ENCODE data around the gene CCR7. TPM values are rescaled to one million over a fixed set of nuclear protein-coding genes. Genes with fewer than 3 reads are reported as not detected.

Gene CCR7
- total RNA-seq, 1 donor from 2014 or later = not detected

DNA sequence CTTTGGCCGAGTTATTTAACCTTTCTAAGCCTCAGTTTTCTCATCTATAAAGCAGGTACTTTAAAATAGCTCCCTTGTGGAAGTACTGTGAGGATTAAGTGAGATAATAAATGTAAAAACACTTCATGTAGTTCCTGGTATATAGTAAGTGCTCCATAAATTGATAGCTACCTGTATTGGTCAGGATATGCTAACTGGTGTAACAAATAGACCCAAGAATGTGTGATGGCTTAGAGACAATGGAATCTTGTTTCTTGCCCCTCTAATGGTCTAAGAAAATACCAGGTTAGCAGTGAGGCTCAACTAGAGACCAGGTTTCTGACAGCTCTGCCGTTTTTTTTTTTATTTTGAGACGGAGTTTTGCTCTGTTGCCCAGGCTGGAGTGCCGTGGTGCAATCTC lies 29.8 kb downstream of the CCR7 start:
- no peak for DNase-seq (ENCODE audit: low read depth)
- TF ChIP-seq, protein P1, sequence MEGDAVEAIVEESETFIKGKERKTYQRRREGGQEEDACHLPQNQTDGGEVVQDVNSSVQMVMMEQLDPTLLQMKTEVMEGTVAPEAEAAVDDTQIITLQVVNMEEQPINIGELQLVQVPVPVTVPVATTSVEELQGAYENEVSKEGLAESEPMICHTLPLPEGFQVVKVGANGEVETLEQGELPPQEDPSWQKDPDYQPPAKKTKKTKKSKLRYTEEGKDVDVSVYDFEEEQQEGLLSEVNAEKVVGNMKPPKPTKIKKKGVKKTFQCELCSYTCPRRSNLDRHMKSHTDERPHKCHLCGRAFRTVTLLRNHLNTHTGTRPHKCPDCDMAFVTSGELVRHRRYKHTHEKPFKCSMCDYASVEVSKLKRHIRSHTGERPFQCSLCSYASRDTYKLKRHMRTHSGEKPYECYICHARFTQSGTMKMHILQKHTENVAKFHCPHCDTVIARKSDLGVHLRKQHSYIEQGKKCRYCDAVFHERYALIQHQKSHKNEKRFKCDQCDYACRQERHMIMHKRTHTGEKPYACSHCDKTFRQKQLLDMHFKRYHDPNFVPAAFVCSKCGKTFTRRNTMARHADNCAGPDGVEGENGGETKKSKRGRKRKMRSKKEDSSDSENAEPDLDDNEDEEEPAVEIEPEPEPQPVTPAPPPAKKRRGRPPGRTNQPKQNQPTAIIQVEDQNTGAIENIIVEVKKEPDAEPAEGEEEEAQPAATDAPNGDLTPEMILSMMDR (conservative IDR thresholded peaks at IDR 0.05; ENCODE audit: low read depth, low read length) = no peak
- no peak overlapping the region for H3K4me3 ChIP-seq (ENCODE audit: low read depth, low read length)

DNA sequence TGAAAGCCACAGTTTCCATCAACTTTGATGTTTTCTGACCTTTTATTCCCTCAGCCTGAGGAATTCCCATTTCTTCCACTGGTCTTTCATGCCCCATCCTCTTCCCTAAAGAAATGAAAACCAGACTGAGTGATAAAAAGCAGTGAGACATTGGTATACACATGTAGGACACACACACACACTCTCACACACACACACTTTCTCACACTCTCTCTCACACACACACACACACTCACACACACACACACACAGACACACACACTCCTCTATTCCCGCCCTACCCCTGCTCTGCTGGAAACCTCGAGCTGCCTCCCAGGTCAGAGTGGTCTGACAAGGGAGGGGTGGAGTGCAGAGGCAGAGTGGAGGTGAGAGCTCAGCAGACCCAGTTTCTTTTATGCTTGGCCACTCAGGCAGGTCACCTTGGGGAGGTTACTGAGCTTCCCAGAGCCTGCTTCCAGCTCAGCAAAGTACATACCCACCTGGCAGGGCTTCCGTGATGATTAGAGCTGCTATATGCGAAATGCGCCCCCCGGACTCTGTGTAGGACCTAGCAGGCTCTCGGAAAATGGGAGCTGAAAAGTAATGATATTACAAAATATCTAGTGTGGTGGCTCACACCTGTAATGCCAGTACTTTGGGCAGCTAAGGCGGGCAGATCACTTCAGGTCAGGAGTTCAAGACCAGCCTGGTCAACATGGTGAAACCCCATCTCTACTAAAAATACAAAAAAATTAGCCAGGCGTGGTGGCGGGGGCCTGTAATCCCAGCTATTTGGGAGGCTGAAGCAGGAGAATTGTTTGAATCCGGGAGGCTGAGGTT lies 30.7 kb downstream of the CCR7 start:
- TF ChIP-seq, protein P1 (conservative IDR thresholded peaks at IDR 0.05; ENCODE audit: low read depth, low read length) = no peak

DNA sequence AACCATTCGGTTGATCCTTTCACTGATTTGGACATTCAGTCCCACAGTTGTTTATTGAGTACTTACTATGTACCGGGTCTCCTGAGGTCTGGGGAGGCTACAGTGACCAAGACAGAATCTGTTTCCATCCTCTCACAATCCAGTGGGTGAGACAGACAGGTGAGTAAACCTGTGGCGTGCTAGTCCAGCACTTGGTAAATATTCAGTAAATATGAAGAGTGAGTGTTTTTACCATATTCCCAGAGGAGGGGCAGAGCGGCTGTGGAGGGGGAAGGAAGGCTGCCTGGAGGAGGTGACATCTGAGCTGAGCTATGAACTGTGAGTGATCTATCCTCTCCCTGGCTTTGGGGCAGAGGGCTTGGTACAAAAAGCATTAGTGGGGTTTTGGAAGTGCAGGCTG lies 31.4 kb downstream of the CCR7 start:
- H3K4me3 ChIP-seq (ENCODE audit: low read depth, low read length) = no peak overlapping the region
- no peak for DNase-seq (ENCODE audit: low read depth)
- TF ChIP-seq, protein P1 (conservative IDR thresholded peaks at IDR 0.05; ENCODE audit: low read depth, low read length) = no peak

More for the DNA sequence above, 30.7 kb downstream of the CCR7 start:
- no peak for DNase-seq (ENCODE audit: low read depth)
- H3K4me3 ChIP-seq (ENCODE audit: low read depth, low read length) = no peak overlapping the region

DNA sequence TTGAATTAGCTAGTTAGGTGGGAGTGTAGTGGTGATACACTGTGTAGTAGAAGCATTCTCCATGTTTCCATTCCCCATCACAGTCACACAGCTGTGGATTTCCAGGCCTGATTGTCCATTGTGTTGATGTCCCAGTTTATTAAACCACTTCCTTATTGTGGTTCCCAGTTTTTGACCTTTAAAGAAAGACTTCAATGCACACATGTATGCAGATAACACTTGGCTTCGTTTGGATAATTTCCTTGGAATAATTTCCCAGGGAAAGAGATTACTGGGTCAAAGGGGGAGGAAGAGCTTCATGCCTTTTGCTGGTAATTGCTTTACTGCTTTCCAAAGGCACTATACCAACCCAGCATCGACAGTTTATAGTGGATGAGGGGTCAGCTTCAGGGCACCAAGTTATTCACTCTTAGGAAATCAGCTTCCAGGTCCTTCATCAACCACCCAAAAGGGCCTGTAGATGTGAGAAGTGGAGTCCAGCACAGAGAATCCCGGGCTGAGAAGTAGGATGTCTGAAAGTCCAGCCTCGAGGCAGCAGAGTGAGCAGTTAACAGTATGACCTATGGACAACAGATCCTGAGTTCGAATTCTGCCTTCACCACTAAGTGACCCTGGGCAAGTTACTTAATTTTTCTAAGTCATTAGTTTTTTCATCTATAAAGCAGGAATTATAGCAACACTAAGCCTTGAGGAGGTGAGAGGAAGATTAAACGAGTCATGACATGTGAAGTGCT lies 32.6 kb downstream of the CCR7 start:
- TF ChIP-seq, protein P1 (conservative IDR thresholded peaks at IDR 0.05; ENCODE audit: low read depth, low read length) = no peak
- H3K4me3 ChIP-seq (ENCODE audit: low read depth, low read length) = no peak overlapping the region
- DNase-seq (ENCODE audit: low read depth) = no peak

DNA sequence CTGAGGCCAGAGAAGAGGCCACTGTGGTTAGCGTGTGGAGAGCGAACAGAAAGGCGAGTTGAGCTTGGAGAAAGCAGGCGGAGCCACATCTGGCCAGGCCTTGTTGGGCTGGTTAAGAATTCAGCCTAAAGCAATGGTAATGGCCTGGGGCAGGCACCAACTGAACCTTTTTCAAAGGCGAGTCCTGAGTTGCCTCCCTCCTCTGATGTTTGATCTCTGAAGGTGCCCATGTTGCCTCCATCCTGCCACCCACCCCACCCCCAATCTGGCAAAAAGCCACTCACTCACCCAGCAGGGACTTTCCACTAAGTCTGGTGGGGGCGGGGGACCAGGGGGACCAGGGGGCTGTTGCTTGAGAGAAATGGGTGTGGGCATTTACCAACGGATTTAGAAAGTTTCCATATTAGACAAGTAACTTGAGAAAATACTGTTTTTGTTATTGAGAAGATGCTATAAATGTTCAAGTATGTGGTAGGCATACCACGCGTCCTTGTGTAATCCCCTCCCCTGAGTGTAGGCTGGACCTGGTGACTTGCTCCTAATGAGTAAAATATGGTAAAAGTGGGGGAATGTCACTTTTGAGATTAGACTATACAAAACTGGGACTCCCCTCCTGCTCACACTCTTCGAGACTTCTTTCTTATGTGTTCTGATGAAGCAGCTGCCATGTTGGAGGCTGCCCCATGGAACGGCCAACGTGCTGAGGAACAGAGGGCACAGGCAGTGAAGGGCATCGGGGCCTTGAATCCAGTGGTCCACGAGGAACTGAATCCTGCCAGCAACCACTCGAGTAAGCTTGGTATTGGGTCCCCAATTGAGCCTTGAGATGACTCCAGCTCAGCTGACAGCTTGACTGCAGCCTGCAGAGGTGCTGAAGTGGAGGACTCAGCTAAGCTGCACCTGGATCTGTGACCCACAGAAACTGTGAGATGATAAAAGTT lies 34.0 kb downstream of the CCR7 start:
- no peak for DNase-seq (ENCODE audit: low read depth)
- H3K4me3 ChIP-seq (ENCODE audit: low read depth, low read length) = no peak overlapping the region
- TF ChIP-seq, protein P1 (conservative IDR thresholded peaks at IDR 0.05; ENCODE audit: low read depth, low read length) = no peak

DNA sequence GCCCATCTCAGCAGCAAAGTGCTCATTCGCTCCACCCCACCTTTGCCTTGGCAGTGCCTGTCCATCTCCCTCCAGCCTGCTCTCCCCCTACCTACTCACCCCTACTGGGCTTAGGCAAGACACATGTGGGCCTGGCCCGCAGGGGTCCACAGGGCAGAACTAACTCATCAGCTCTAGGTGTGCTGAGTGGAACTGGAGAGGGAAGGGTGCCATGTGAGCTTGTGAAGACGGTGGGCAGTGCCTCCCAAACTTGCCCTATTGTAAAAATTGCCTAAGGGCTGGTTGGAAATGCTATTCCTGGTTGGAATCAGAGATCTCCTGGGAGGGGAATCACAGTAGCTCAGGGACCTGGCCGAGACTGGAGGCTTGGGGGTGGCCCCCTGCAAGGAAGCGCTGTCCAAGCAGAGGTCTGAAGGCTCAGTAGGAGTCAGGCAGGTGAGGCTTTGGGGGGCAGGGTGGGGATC lies 34.7 kb downstream of the CCR7 start:
- no peak for DNase-seq (ENCODE audit: low read depth)
- no peak overlapping the region for H3K4me3 ChIP-seq (ENCODE audit: low read depth, low read length)
- TF ChIP-seq, protein P1 (conservative IDR thresholded peaks at IDR 0.05; ENCODE audit: low read depth, low read length) = no peak
